Loucy (cell line): ENCODE measurements around the gene HIGD1C.
"Not testable (repeated sequence)": the region's sequence is repeated elsewhere in the genome, so short reads cannot be mapped to it uniquely, and the experiment has no call there.

Experiments used
- H2AFZ ChIP-seq: fragments of 200-600 bp; sonication (generic); 2 replicates; pipeline ENCODE4 v1.6.0; 2016; ENCODE audit warnings: antibody characterized with exemption, mild to moderate bottlenecking, low read length, moderate library complexity
- H3F3A ChIP-seq: fragments of 200-600 bp; 2 replicates; pipeline ENCODE4 v1.6.0; 2016; ENCODE audit warnings: antibody characterized with exemption, low read depth, mild to moderate bottlenecking
- H3K27me3 ChIP-seq: fragments of 200-600 bp; sonication (generic); 2 replicates; pipeline ENCODE4 v1.6.1; 2014; ENCODE audit warnings: low read length, mild to moderate bottlenecking; ENCODE audit not compliant: insufficient read depth, poor library complexity, severe bottlenecking
- H3K36me3 ChIP-seq: fragments of 200-600 bp; sonication (generic); 2 replicates; pipeline ENCODE4 v1.6.1; 2016; ENCODE audit warnings: low read length; ENCODE audit not compliant: insufficient read depth
- H3K4me1 ChIP-seq: fragments of 200-600 bp; sonication (generic); 2 replicates; pipeline ENCODE4 v1.5.1; 2014; ENCODE audit warnings: low read length, mild to moderate bottlenecking; ENCODE audit not compliant: insufficient read depth, poor library complexity, severe bottlenecking
- H3K4me2 ChIP-seq: fragments of 200-600 bp; sonication (generic); 2 replicates; pipeline ENCODE4 v1.6.0; 2014; ENCODE audit warnings: antibody characterized with exemption, low read length, low read depth, mild to moderate bottlenecking; ENCODE audit not compliant: poor library complexity, severe bottlenecking
- H3K4me3 ChIP-seq: fragments of 200-600 bp; sonication (generic); 2 replicates; pipeline ENCODE4 v1.5.1; 2014; ENCODE audit warnings: low read length, mild to moderate bottlenecking, mixed read lengths; ENCODE audit not compliant: poor library complexity, severe bottlenecking
- H3K79me2 ChIP-seq: fragments of 200-600 bp; sonication (generic); 2 replicates; pipeline ENCODE4 v1.6.1; 2014; ENCODE audit warnings: low read length; ENCODE audit not compliant: insufficient read depth
- H3K9ac ChIP-seq: fragments of 200-600 bp; sonication (generic); 2 replicates; pipeline ENCODE4 v1.6.0; 2014; ENCODE audit warnings: mild to moderate bottlenecking, low read depth, low read length, moderate library complexity; ENCODE audit not compliant: poor library complexity, severe bottlenecking
- H3K9me2 ChIP-seq: fragments of 200-600 bp; sonication (generic); replicated peaks from 2 replicates; pipeline ENCODE4 v1.6.1; 2016; ENCODE audit warnings: low read depth, low read length, mixed read lengths
- H3K9me3 ChIP-seq: fragments of 200-600 bp; sonication (generic); 2 replicates; pipeline ENCODE4 v1.6.1; 2014; ENCODE audit warnings: mild to moderate bottlenecking, antibody characterized with exemption, low read length, low read depth; ENCODE audit not compliant: insufficient read depth
- H4K20me1 ChIP-seq: fragments of 200-600 bp; sonication (generic); 2 replicates; pipeline ENCODE4 v1.6.0; 2014; ENCODE audit warnings: antibody characterized with exemption, low read length, mild to moderate bottlenecking; ENCODE audit not compliant: insufficient read depth, poor library complexity, severe bottlenecking
- CTCF ChIP-seq: fragments of 200-600 bp; sonication (generic); conservative IDR thresholded peaks from 2 replicates; pipeline ENCODE4 v1.5.1; 2014; ENCODE audit warnings: mild to moderate bottlenecking, antibody characterized with exemption, low read length
- EZH2phosphoT487 ChIP-seq: fragments of 200-600 bp; IDR thresholded peaks from 2 replicates; pipeline ENCODE4 v1.6.1; 2018; ENCODE audit warnings: antibody characterized with exemption, mild to moderate bottlenecking, moderate library complexity, borderline replicate concordance

The HIGD1C gene

GRCh38 chr12:50928392-50928791 lies 24.0 kb upstream of the HIGD1C start:
- Histone ChIP-seq H3K9me3 (no peaks in the 10 kb centered on the region), H3K4me2 (peak overlapping the region; percentile 98), H4K20me1 (peaks cover 12% of the 10 kb centered on the region), H3K4me1 (peaks cover 67% of the 10 kb centered on the region), H3K36me3 (no peaks in the 10 kb centered on the region), H2AFZ (no peak overlapping the region), H3K27me3 (no peaks in the 10 kb centered on the region), H3K9ac (peak overlapping the region; percentile 93), H3K79me2 (peaks cover 71% of the 10 kb centered on the region), H3K9me2 (no peaks in the 10 kb centered on the region), H3F3A (no peaks in the 10 kb centered on the region), H3K4me3 (peak overlapping the region; percentile 92)
- TF ChIP-seq EZH2phosphoT487 (no peak), CTCF (no peak)

- Histone ChIP-seq H3K9ac (peak overlapping the region; percentile 93), H3K79me2 (peaks cover 70% of the 10 kb centered on the region), H2AFZ (no peak overlapping the region), H3K4me1 (peaks cover 73% of the 10 kb centered on the region), H3K4me2 (peak overlapping the region; percentile 98), H4K20me1 (peaks cover 12% of the 10 kb centered on the region), H3K4me3 (peak overlapping the region; percentile 92), H3K36me3 (no peaks in the 10 kb centered on the region), H3K9me3 (no peaks in the 10 kb centered on the region), H3K9me2 (no peaks in the 10 kb centered on the region), H3F3A (no peaks in the 10 kb centered on the region), H3K27me3 (no peaks in the 10 kb centered on the region)
- TF ChIP-seq EZH2phosphoT487 (no peak), CTCF (no peak)
Observed at GRCh38 chr12:50929831-50930230, 22.5 kb upstream of the HIGD1C start.

GRCh38 chr12:50930477-50930876 lies 21.9 kb upstream of the HIGD1C start:
- H3F3A ChIP-seq, H3K36me3 ChIP-seq, H2AFZ ChIP-seq, H3K9me3 ChIP-seq, H3K9ac ChIP-seq, H3K4me3 ChIP-seq, H3K27me3 ChIP-seq, H3K9me2 ChIP-seq: not testable (repeated sequence)
- H3K4me1 ChIP-seq = peaks cover 76% of the 10 kb centered on the region
- H3K4me2 ChIP-seq = peak overlapping the region; percentile 54
- H3K79me2 ChIP-seq = peaks cover 63% of the 10 kb centered on the region
- peaks cover 12% of the 10 kb centered on the region for H4K20me1 ChIP-seq

DNA sequence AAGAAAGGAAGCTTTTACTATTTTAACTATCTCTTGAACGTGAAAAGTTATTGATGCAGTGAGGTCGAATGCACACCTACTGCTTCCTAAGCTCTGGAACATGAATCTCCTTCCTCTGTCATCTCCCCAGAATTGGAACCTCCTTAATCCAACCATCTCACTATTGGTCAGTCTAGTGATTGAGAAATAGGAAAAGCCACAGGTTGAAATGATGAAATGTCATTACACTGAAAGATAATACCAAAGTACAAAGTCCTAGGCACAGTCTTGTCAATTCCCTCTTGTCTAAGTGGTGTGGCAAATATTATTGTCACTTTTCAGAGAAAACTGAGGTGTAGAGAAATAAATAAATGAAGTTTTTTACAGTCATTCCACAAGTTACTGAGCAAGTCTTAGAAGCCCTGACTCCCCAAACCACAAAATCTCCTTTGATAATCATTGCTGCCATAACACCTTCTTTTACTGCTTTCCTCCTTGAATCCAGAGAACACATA lies 19.5 kb upstream of the HIGD1C start:
- peaks cover 7% of the 10 kb centered on the region for H4K20me1 ChIP-seq
- H3K4me1 ChIP-seq = peaks cover 57% of the 10 kb centered on the region
- no peaks in the 10 kb centered on the region for H3F3A ChIP-seq

More for the DNA sequence above, 19.5 kb upstream of the HIGD1C start:
- Histone ChIP-seq H3K27me3 (no peaks in the 10 kb centered on the region), H3K9me2 (no peaks in the 10 kb centered on the region), H3K4me2 (peak overlapping the region; percentile 54), H3K9ac (peak overlapping the region; percentile 55), H2AFZ (no peak overlapping the region), H3K36me3 (no peaks in the 10 kb centered on the region), H3K9me3 (peaks cover 11% of the 10 kb centered on the region; the same call in 1 of the 2 replicates), H3K79me2 (peaks cover 40% of the 10 kb centered on the region), H3K4me3 (peak overlapping the region; percentile 23)
- TF ChIP-seq EZH2phosphoT487 = no peak
- no peak for TF ChIP-seq CTCF
